Inflammatory macrophage (primary cell): ENCODE measurements around the gene C14orf180.
"Not testable (repeated sequence)": the region's sequence is repeated elsewhere in the genome, so short reads cannot be mapped to it uniquely, and the experiment has no call there.

Experiments
- DNase-seq, 2 donors: peaks; one replicate each; pipeline ENCODE4 v3.0.0-alpha.2; 2020 to 2022

The C14orf180 gene

GRCh38 chr14:104614126-104614812 is 34.7 kb downstream of the C14orf180 start:
- DNase-seq, result no peak

- DNase-seq, result no peak
Observed at GRCh38 chr14:104624939-104625338, 45.4 kb downstream of the C14orf180 start.

GRCh38 chr14:104632781-104633180 is 53.2 kb downstream of the C14orf180 start:
- no peak for DNase-seq

GRCh38 chr14:104633276-104634137 is 53.9 kb downstream of the C14orf180 start:
- no peak for DNase-seq

- DNase-seq, result no peak
Observed at GRCh38 chr14:104634138-104634760, 54.7 kb downstream of the C14orf180 start.

- DNase-seq, result no peak
Observed at GRCh38 chr14:104634886-104635570, 55.5 kb downstream of the C14orf180 start.

GRCh38 chr14:104635717-104636116 is 56.2 kb downstream of the C14orf180 start:
- no peak for DNase-seq

- no peak for DNase-seq
Observed at GRCh38 chr14:104636131-104636530, 56.6 kb downstream of the C14orf180 start.

- not testable (repeated sequence) for DNase-seq
Observed at GRCh38 chr14:104636846-104637545, 57.4 kb downstream of the C14orf180 start.

- DNase-seq, result no peak
Observed at GRCh38 chr14:104637546-104638003, 58.0 kb downstream of the C14orf180 start.

- DNase-seq, result no peak
Observed at GRCh38 chr14:104638190-104638589, 58.6 kb downstream of the C14orf180 start.

- no peak for DNase-seq
Observed at GRCh38 chr14:104638927-104639450, 59.4 kb downstream of the C14orf180 start.

- no peak for DNase-seq
Observed at GRCh38 chr14:104639471-104639870, 59.9 kb downstream of the C14orf180 start.
